ENCODE results near the gene CLCNKB.
"Not testable (repeated sequence)": the region's sequence is repeated elsewhere in the genome, so short reads cannot be mapped to it uniquely, and the experiment has no call there.

The CLCNKB gene

DNA sequence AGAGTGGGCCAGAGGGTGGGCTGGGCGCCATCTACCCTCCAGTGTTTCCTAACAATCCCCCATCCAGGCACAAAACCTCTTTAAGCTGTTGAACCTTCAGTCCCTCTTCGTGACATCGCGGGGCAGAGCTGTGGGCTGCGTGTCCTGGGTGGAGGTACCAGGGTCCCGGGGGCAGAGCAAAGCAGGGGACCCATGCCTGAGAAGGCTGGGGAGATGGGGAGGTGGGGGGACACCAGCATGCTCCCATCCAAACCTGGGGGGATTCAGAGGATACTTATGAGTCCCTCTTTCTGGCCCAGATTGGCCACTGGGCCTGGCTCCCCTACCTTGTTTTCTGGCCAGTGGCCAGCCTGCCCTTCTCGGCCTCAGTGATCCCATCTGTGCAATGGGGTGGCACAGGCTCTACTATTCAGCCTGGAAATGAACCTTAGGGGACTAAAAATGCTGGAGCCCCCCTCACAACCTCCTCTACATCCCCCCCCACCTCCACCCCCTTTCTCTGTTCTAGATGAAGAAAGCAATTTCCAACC, 10.4 kb upstream of the CLCNKB start:
- not testable (repeated sequence) for DNase-seq (ENCODE audit: low spot score)

GRCh38 chr1:16036461-16036860, 7.1 kb upstream of the CLCNKB start:
- not testable (repeated sequence) for DNase-seq (ENCODE audit: low spot score)

GRCh38 chr1:16038620-16038912, 5.0 kb upstream of the CLCNKB start:
- DNase-seq (ENCODE audit: low spot score), result peak; percentile 52

DNA sequence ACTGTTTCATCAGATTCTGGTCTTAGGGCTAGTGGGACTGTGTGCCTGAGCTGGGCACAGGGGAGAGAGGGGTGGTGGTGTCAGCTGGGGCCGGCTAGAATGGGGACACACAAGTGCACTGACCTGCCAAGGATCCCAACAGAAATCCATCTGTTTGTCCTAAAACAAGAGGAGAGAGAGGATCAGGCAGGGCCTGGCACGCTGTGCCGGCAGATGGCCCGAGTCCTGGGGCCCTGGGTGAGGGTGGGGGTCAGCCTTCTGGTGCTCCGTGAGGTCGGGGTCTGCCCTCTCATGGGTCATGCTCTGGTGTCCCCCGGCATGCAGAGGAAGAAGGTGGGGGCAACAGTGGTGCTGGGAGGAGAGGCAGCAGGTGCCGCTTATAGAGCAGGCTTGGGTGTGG, 3.7 kb upstream of the CLCNKB start:
- not testable (repeated sequence) for DNase-seq (ENCODE audit: low spot score)

DNA sequence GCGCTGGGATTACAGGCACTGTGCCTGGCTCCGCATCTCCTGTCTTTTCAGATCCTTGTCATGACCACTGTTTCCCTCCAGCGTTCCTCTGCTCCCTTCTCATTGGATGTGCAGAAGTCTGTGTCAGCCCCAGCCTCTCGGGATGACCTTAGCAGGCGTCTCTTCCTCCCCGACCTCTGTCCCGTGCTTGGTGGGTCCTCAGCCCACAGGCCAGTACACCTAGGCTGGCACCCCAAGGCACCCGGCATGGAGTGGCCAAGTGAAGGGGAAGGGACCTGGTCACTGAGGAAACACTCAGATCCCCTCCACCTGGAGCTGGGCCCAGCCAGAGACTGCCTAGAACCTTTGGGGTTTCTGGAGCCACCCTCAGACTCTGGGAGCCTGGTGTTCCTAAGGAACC, 2.4 kb upstream of the CLCNKB start:
- no peak for DNase-seq (ENCODE audit: low spot score)

- no peak for DNase-seq (ENCODE audit: low spot score)
Measured at GRCh38 chr1:16042096-16042495, 1.5 kb upstream of the CLCNKB start.

DNA sequence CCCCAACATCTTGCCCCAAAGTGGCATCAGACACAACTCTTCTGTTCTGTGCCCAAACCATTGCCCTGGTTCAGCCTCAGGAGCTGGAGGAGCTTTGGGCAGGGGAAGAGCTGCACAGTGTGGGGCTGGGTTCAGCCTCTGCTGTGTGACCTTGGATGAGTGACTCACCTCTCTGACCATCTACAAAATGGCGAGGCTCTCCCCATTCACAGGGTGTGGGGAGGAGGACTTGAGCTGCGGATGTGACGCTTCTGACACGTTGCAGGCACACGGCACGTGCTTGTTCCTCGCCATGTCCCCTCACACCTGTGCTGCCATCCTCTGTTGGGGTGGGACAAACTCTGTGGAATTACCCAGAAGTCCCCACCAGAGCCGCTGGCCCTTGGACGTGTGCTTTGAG, 928 bp upstream of the CLCNKB start:
- not testable (repeated sequence) for DNase-seq (ENCODE audit: low spot score)

GRCh38 chr1:16043950-16044349, 368 bp downstream of the CLCNKB start:
- DNase-seq (ENCODE audit: low spot score), result no peak

GRCh38 chr1:16046842-16047241, 3.3 kb downstream of the CLCNKB start:
- no peak for DNase-seq (ENCODE audit: low spot score)

DNA sequence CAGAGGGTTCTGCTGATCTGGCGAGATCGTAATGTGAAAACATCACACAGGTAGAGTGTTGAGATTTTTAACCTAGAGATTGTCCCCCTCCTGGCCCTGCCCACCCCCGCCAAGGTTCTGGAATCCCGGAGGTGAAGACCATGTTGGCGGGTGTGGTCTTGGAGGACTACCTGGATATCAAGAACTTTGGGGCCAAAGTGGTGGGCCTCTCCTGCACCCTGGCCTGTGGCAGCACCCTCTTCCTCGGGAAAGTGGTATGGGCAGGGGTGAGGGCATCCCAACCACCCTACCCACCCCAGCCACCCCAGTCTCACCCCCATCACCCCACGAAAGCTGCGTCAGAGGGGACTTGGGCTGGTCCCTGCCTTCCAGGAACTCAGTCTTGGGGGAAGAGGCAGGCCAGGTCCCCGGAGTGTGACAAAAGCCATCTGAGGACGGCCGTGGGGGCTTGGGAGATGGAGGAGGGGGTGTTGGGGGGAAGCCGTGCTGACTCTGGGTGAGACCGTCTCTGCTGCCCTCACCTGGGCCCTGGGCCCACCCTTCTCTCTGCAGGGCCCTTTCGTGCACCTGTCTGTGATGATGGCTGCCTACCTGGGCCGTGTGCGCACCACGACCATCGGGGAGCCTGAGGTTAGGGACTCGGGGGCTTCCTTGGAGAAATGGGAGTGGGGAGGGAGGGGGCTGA, 4.4 kb downstream of the CLCNKB start:
- no peak for DNase-seq (ENCODE audit: low spot score)

- peak; percentile 77 for DNase-seq (ENCODE audit: low spot score)
Measured at GRCh38 chr1:16048573-16049189, 5.1 kb downstream of the CLCNKB start.

GRCh38 chr1:16050328-16050727, 6.7 kb downstream of the CLCNKB start:
- DNase-seq (ENCODE audit: low spot score), result no peak

DNA sequence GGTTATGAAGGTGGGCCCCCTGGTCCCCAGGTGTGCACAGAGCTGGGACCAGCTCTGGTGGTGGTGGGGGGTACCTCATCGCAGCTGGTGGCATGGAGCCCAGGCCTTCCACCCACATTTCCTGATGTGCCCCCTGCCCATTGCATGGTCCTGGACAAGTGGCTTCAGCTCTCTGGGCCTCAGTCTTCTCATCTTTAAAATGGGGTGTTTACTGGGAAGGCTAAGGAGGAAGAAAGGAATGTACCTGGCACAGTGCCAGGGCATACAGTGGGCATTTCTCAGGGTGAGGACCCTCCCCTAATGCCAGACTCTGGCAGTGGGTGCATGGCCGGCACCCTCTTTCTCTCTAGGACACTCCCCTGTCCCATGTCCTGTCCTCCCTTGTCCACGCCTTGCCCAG, 7.5 kb downstream of the CLCNKB start:
- no peak for DNase-seq (ENCODE audit: low spot score)

DNA sequence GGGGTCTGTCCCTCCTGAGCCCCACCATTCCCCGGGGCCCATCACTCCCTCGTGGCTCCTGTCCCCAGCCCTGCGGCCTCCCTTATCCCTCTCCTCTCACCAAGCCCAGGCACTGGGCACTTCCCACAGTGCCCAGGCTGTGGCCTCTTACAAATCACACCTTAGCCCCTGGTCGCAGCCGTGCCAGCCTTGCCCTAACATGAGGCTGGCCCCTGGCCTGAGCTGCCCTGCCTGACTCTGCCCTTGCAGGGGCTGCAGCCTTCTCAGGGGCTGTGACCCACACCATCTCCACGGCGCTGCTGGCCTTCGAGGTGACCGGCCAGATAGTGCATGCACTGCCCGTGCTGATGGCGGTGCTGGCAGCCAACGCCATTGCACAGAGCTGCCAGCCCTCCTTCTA, 8.4 kb downstream of the CLCNKB start:
- DNase-seq (ENCODE audit: low spot score), result not testable (repeated sequence)

- DNase-seq (ENCODE audit: low spot score), result no peak
Measured at GRCh38 chr1:16053781-16054502, 10.4 kb downstream of the CLCNKB start.

DNA sequence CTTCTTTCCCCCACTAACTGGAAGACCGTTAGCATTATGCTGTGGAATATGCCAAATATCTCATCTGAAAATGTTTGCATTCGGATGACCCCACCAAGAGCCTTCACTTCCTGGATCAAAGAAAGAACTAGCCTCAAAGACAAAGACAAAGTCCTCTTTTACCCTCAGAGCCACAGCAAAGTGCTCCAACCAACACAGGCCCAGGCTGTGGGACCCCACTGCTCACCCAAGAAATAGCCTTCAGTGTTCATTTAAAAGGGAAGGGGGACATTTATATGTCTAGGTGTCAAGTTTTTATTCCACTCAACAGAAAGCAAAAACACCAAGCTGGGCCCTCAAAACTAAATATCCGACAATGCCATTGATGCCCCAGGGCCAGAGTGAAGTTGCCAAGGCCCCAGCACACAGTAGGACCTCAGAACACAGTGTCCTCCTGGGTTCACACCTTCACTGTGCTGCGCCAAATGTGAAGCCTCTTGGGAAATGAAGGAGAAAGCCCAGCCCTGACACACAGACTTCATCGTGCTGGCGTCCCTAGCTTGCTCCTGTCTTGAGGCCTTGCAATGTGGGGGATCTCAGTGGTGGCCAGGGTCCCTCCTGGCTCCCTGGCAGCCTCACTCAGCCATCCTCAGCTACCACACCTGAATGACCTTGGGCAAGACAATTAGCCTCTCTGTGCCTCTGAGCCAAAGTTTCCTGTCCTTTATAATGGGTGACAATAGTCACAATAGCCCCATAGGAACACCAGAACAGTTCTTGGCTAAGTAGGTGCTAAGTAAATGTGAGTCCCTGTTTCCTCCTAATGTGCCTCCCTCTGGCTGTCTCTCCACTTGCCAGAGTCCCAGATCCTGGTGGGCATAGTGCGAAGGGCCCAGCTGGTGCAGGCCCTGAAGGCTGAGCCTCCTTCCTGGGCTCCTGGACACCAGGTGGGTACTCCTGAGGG, 11.3 kb downstream of the CLCNKB start:
- no peak for DNase-seq (ENCODE audit: low spot score)

GRCh38 chr1:16055613-16056520, 12.3 kb downstream of the CLCNKB start:
- DNase-seq (ENCODE audit: low spot score), result peak; percentile 94

DNA sequence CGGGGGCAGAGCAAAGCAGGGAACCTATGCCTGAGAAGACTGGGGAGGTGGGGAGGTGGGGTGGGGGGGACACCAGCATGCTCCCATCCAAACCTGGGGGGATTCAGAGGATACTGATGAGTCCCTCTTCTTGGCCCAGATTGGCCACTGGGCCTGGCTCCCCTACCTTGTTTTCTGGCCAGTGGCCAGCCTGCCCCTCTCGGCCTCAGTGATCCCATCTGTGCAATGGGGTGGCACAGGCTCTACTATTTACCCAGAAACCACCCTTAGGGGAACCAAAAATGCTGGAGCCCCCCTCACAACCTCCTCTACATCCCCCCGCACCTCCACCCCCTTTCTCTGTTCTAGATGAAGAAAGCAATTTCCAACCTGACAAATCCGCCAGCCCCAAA, 12.9 kb downstream of the CLCNKB start:
- DNase-seq (ENCODE audit: low spot score), result not testable (repeated sequence)

DNA sequence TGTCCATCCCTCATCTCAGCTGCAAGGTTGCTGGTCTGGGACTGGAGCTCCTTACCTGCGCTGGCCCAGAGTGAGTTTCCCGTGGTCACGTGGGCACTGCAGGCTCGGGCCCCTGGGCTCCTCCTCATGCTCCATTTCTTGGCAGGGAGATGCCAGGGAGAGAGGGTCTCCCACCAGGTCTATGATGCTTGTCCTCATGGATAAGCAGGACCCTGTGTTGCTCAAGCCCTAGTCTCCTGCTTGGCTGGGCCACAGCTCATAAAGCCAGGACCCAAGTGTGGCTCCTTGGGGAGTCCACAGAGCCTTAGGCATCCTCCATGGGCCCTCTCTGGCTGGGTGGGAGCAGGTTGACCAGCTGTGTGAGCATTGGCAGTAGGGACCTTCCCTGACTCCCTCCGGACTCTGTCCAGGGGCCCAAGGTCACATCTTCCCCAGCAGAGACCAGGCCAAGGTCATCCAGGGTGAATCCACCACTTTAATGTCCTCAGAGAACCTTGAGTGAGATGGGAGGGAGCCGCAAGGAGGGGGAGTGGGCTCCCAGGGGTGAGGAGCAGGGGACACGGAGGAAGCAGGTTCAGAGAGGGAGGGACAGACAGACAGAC, 13.8 kb downstream of the CLCNKB start:
- not testable (repeated sequence) for DNase-seq (ENCODE audit: low spot score)

- not testable (repeated sequence) for DNase-seq (ENCODE audit: low spot score)
Measured at GRCh38 chr1:16058394-16059120, 15.0 kb downstream of the CLCNKB start.
